H1 (cell line): ENCODE data around the gene AKAP8. TPM values are rescaled to one million over a fixed set of nuclear protein-coding genes. Genes with fewer than 3 reads are reported as not detected.

ENCODE experiments used
- CTCF ChIA-PET: fragments of 300-600 bp; sonication (Branson Sonifier 250); formaldehyde crosslinking; loops from one replicate; lab custom pipeline; 2021; ENCODE audit not compliant: partially characterized antibody; lab: Charles Lee
- POLR2A ChIA-PET: fragments of 300-600 bp; sonication (Branson Sonifier 250); formaldehyde crosslinking; loops from one replicate; lab custom pipeline; 2021; ENCODE audit warnings: inconsistent platforms; ENCODE audit not compliant: partially characterized antibody; lab: Charles Lee
- DNase-seq, 2 experiments: peaks; one replicate each; pipeline versions ENCODE4 v3.0.0 to v3.0.0-alpha.2; 2010 to 2022; ENCODE audit warnings: low spot score in 2 of 2, low read depth in 1 of 2, mixed read lengths in 1 of 2
- FAIRE-seq: peaks from 2 replicates; lab custom pipeline; 2011; peaks lifted over from hg19 to GRCh38; lab: Jason Lieb, UNC
- H2AFZ ChIP-seq: 2 replicates; pipeline ENCODE4 v1.8.1; 2012; ENCODE audit warnings: low read length, inconsistent platforms
- H2AK5ac ChIP-seq: 2 replicates; pipeline ENCODE4 v1.6.1; 2013; ENCODE audit warnings: low read depth, low read length
- H2BK120ac ChIP-seq: replicated peaks from 2 replicates; pipeline ENCODE3; 2013; ENCODE audit warnings: low read depth, low read length, inconsistent platforms
- H2BK12ac ChIP-seq: 2 replicates; pipeline ENCODE4 v1.6.1; 2013; ENCODE audit warnings: low read depth, low read length
- H2BK15ac ChIP-seq: 2 replicates; pipeline ENCODE4 v1.6.1; 2013; ENCODE audit warnings: low read length
- H2BK20ac ChIP-seq: 2 replicates; pipeline ENCODE4 v1.6.1; 2013; ENCODE audit warnings: low read length
- H2BK5ac ChIP-seq: 2 replicates; pipeline ENCODE4 v1.6.1; 2013; ENCODE audit warnings: low read depth, low read length
- H3K14ac ChIP-seq: 2 replicates; pipeline ENCODE4 v1.6.1; 2013; ENCODE audit warnings: inconsistent platforms; ENCODE audit not compliant: insufficient read length
- H3K18ac ChIP-seq: 2 replicates; pipeline ENCODE4 v1.6.1; 2013; ENCODE audit warnings: low read length; ENCODE audit errors: extremely low read depth
- H3K23ac ChIP-seq: 2 replicates; pipeline ENCODE4 v1.6.1; 2013; ENCODE audit warnings: inconsistent platforms; ENCODE audit not compliant: insufficient read length
- H3K23me2 ChIP-seq: 2 replicates; pipeline ENCODE4 v1.6.1; 2013; ENCODE audit warnings: low read depth, low read length
- H3K27ac ChIP-seq: 2 replicates; pipeline ENCODE4 v1.6.1; 2011; ENCODE audit warnings: low read depth, low read length, inconsistent platforms
- H3K27me3 ChIP-seq, 4 experiments: replicated peaks in 1 of 4; 1 replicate in 1 of 4; 2 replicates in 3 of 4; pipeline versions ENCODE4 v1.6.1 to v1.8.1; 2011 to 2013; ENCODE audit warnings: low read length in 3 of 4, mild to moderate bottlenecking in 3 of 4, inconsistent platforms in 2 of 4, mixed read lengths in 2 of 4, moderate library complexity in 1 of 4; ENCODE audit not compliant: control insufficient read depth in 3 of 4, insufficient read depth in 3 of 4; ENCODE audit errors: extremely low read depth in 1 of 4
- H3K36me3 ChIP-seq, 4 experiments: 2 replicates each; pipeline versions ENCODE4 v1.6.1 to v1.8.1; 2011 to 2013; ENCODE audit warnings: mild to moderate bottlenecking in 4 of 4, low read length in 3 of 4, moderate library complexity in 2 of 4, control low read depth in 1 of 4, inconsistent platforms in 1 of 4; ENCODE audit not compliant: insufficient read depth in 4 of 4, control insufficient read depth in 2 of 4
- H3K4ac ChIP-seq: replicated peaks from 2 replicates; pipeline ENCODE3; 2013; ENCODE audit warnings: low read length, low read depth, mixed read lengths, inconsistent platforms; ENCODE audit not compliant: insufficient read length
- H3K4me1 ChIP-seq, 4 experiments: replicated peaks in 1 of 4; 1 replicate in 1 of 4; 2 replicates in 3 of 4; pipeline versions ENCODE4 v1.6.1 to v1.8.1; 2011 to 2013; ENCODE audit warnings: low read length in 3 of 4, inconsistent platforms in 2 of 4, mixed read lengths in 1 of 4; ENCODE audit not compliant: insufficient read depth in 4 of 4, control insufficient read depth in 3 of 4
- H3K4me2 ChIP-seq, 2 experiments: 2 replicates each; pipeline versions ENCODE4 v1.6.1 to v1.8.1; 2011 to 2013; ENCODE audit warnings: low read depth in 2 of 2, low read length in 2 of 2, control low read depth in 1 of 2, inconsistent platforms in 1 of 2, mild to moderate bottlenecking in 1 of 2; ENCODE audit not compliant: insufficient read depth in 1 of 2
- H3K4me3 ChIP-seq, 4 experiments: fragments of 200-600, 300-600 bp in 1 of 4; sonication (generic), shearing (Covaris generic), sonication (Bioruptor Twin) in 1 of 4; 2 replicates each; pipeline versions ENCODE4 v1.5.1 to v1.8.1; 2011 to 2016; ENCODE audit warnings: low read length in 4 of 4, low read depth in 3 of 4, control low read depth in 2 of 4, inconsistent platforms in 2 of 4, mild to moderate bottlenecking in 2 of 4, mixed read lengths in 1 of 4, moderate library complexity in 1 of 4; ENCODE audit not compliant: insufficient read depth in 2 of 4; ENCODE audit errors: extremely low read depth in 1 of 4
- H3K56ac ChIP-seq: replicated peaks from 2 replicates; pipeline ENCODE3; 2013; ENCODE audit warnings: low read depth, mild to moderate bottlenecking, mixed read lengths, low read length, inconsistent platforms; ENCODE audit not compliant: insufficient read length
- H3K79me1 ChIP-seq: 2 replicates; pipeline ENCODE4 v1.6.1; 2013; ENCODE audit warnings: low read depth, low read length, control low read depth
- H3K79me2 ChIP-seq, 2 experiments: 2 replicates each; pipeline versions ENCODE4 v1.6.1 to v1.8.1; 2012 to 2013; ENCODE audit warnings: low read length in 2 of 2, mild to moderate bottlenecking in 2 of 2, inconsistent platforms in 1 of 2; ENCODE audit not compliant: insufficient read depth in 2 of 2, control insufficient read depth in 1 of 2
- H3K9ac ChIP-seq, 4 experiments: replicated peaks in 1 of 4; 1 replicate in 1 of 4; 2 replicates in 3 of 4; pipeline versions ENCODE4 v1.6.1 to v1.8.1; 2011 to 2013; ENCODE audit warnings: low read depth in 3 of 4, low read length in 3 of 4, control low read depth in 2 of 4, mild to moderate bottlenecking in 2 of 4, moderate library complexity in 2 of 4, inconsistent platforms in 1 of 4; ENCODE audit errors: extremely low read depth in 1 of 4
- H3K9me3 ChIP-seq, 2 experiments: 2 replicates each; pipeline versions ENCODE4 v1.6.1 to v1.8.1; 2012 to 2013; ENCODE audit warnings: mild to moderate bottlenecking in 2 of 2, moderate library complexity in 2 of 2, control low read depth in 1 of 2, inconsistent platforms in 1 of 2, low read depth in 1 of 2, low read length in 1 of 2, mixed read lengths in 1 of 2; ENCODE audit not compliant: insufficient read depth in 2 of 2
- H4K20me1 ChIP-seq, 2 experiments: replicated peaks in 1 of 2; 2 replicates each; pipeline versions ENCODE3 to v1.8.1; 2011 to 2013; ENCODE audit warnings: inconsistent platforms in 2 of 2, low read length in 2 of 2, mild to moderate bottlenecking in 1 of 2; ENCODE audit not compliant: insufficient read depth in 2 of 2, control insufficient read depth in 1 of 2
- H4K5ac ChIP-seq: 2 replicates; pipeline ENCODE4 v1.6.1; 2013; ENCODE audit warnings: low read length, low read depth, mixed read lengths, inconsistent platforms; ENCODE audit not compliant: insufficient read length
- H4K8ac ChIP-seq: 2 replicates; pipeline ENCODE4 v1.8.0; 2013; ENCODE audit warnings: mild to moderate bottlenecking, moderate library complexity, low read length, inconsistent platforms; ENCODE audit not compliant: insufficient read depth; ENCODE audit errors: extremely low read depth
- H4K91ac ChIP-seq: replicated peaks from 2 replicates; pipeline ENCODE3; 2013; ENCODE audit warnings: low read length, mixed read lengths, inconsistent platforms; ENCODE audit not compliant: insufficient read length
- BRCA1 ChIP-seq: IDR thresholded peaks from 2 replicates; pipeline ENCODE4 v1.6.1; 2012; ENCODE audit warnings: low read depth, low read length, improper control_type of control experiment
- CREB1 ChIP-seq: IDR thresholded peaks from 2 replicates; pipeline ENCODE4 v1.6.1; 2012; ENCODE audit warnings: inconsistent platforms
- HDAC6 ChIP-seq: IDR thresholded peaks from one replicate; pipeline ENCODE4 v1.7.1; 2012; ENCODE audit warnings: low read depth, mild to moderate bottlenecking, inconsistent platforms, low read length, moderate library complexity
- SIX5 ChIP-seq: IDR thresholded peaks from 2 replicates; pipeline ENCODE4 v1.6.1; 2011; ENCODE audit warnings: mild to moderate bottlenecking, low read depth, low read length
- SP1 ChIP-seq: IDR thresholded peaks from 2 replicates; pipeline ENCODE4 v1.6.1; 2011; ENCODE audit warnings: low read depth, low read length
- WGBS, 2 experiments: shearing (Covaris generic) in 1 of 2; methylation state at CpG; one replicate each; pipeline versions ENCODE4 v1.1.6 to v1.1.7; 2013 to 2015; ENCODE audit warnings: low lambda C conversion rate in 2 of 2, mixed read lengths in 2 of 2, inconsistent platforms in 1 of 2, low coverage in 1 of 2, missing lambda C conversion rate in 1 of 2; ENCODE audit not compliant: insufficient replicate concordance in 2 of 2, insufficient coverage in 1 of 2, insufficient read length in 1 of 2; ENCODE audit errors: extremely low coverage in 1 of 2, missing lambda C conversion rate in 1 of 2; 5-methylcytosine and 5-hydroxymethylcytosine counted together
- polyA plus RNA-seq, 7 experiments: library from polyadenylated mRNA; depleted of rRNA in 3 of 7; stranded (reverse) in 5 of 7; unstranded in 2 of 7; fragments of >200 nt in 5 of 7; fragments of 200-250 nt in 2 of 7; gene quantifications; 1 replicate in 5 of 7; 2 replicates in 1 of 7; 4 replicates in 1 of 7; pipeline versions ENCODE4 v1.2.1 to v1.2.3, GENCODE V29; 2011 to 2013; ENCODE audit warnings: missing spikeins in 2 of 7, mixed read lengths in 2 of 7
- total RNA-seq: library from RNA; stranded (reverse); fragmentation: NEBNext Ultra II Directional; extraction: Animal tissue kit (Norgen Biotek cat#: 25700); gene quantifications from 2 replicates; pipeline ENCODE4 v1.2.1, GENCODE V29; 2021

The AKAP8 gene
- total and polyA plus RNA-seq, 2 of the 8 experiments (the other 6 are each of a cell fraction or from before 2014, with no cell fraction given), result 17.0 to 41.0 TPM

- no peak for DNase-seq
- no peak overlapping the region for H3K4me3 ChIP-seq
- no peak for FAIRE-seq
- H3K4me2 ChIP-seq, result no peak overlapping the region
- no peaks in the 10 kb centered on the region for H3K9me3 ChIP-seq
- H3K9ac ChIP-seq, result no peak overlapping the region
- H2BK15ac ChIP-seq, result no peak overlapping the region
- H4K5ac ChIP-seq, result no peak overlapping the region
- H3K79me1 ChIP-seq, result peaks cover 24% of the 10 kb centered on the region
- H3K23me2 ChIP-seq, result peaks cover 3% of the 10 kb centered on the region
- peaks cover 27 to 57% of the 10 kb centered on the region in 2 experiments for H3K79me2 ChIP-seq
- no peak overlapping the region for H3K23ac ChIP-seq
- H2BK12ac ChIP-seq, result no peak overlapping the region
- no peak overlapping the region for H2BK5ac ChIP-seq
- H2BK120ac ChIP-seq, result no peak overlapping the region
- H3K27me3 ChIP-seq, result no peaks in the 10 kb centered on the region
- H4K8ac ChIP-seq, result no peak overlapping the region
- POLR2A ChIA-PET, result interaction anchor here (1.1 kb wide), 1 partner anchor 14 kb away, joined by 4 read pairs; no protein-coding TSS in a partner anchor
- TF ChIP-seq CREB1 (no peak), HDAC6 (no peak), SIX5 (no peak), BRCA1 (no peak), SP1 (no peak)
- H4K91ac ChIP-seq, result no peak overlapping the region
- H2AFZ ChIP-seq, result no peak overlapping the region
- 96% methylated on average over 29 of the region's 30 CpGs; no CpG with 5 or more reads in 1 of the 2 experiments for WGBS, 2 experiments
- CTCF ChIA-PET, result interaction anchor here (1.6 kb wide), 1 partner anchor 121 kb away, joined by 4 read pairs; no protein-coding TSS in a partner anchor
- no peak overlapping the region for H3K14ac ChIP-seq
- no peak overlapping the region for H2BK20ac ChIP-seq
- no peak overlapping the region for H3K56ac ChIP-seq
- H2AK5ac ChIP-seq, result no peak overlapping the region
- H3K36me3 ChIP-seq, result peaks cover 17 to 56% (median 38%) of the 10 kb centered on the region in 4 experiments
- H3K27ac ChIP-seq, result no peak overlapping the region
- H3K18ac ChIP-seq, result no peak overlapping the region
- peaks cover 0 to 3% (median 3%) of the 10 kb centered on the region in 4 experiments; a peak in 6 of 7 replicates for H3K4me1 ChIP-seq
- no peak overlapping the region for H3K4ac ChIP-seq
- peaks cover 9 to 36% of the 10 kb centered on the region in 2 experiments for H4K20me1 ChIP-seq
Measured at GRCh38 chr19:15372891-15373301, 6.7 kb downstream of the AKAP8 start.
